PFSK-1 (cell line): Measurements from ENCODE around the gene LPXN.

Experiments
- FOXP2 ChIP-seq: optimal IDR thresholded peaks from 2 replicates; pipeline ENCODE3; 2011; ENCODE audit warnings: borderline replicate concordance, control low read depth, inconsistent platforms; ENCODE audit not compliant: insufficient read depth; ENCODE audit errors: extremely low read length, extremely low read depth
- POLR2AphosphoS5 ChIP-seq: IDR thresholded peaks from 2 replicates; pipeline ENCODE4 v1.6.1; 2012; ENCODE audit warnings: low read depth, mild to moderate bottlenecking, control low read depth, low read length, moderate library complexity
- REST ChIP-seq, 2 experiments: IDR thresholded peaks; 2 replicates each; pipeline versions ENCODE4 v1.6.1 to v1.8.0; 2011 to 2012; ENCODE audit warnings: low read depth in 2 of 2, low read length in 2 of 2, control low read depth in 1 of 2, inconsistent platforms in 1 of 2, mild to moderate bottlenecking in 1 of 2, moderate library complexity in 1 of 2; ENCODE audit not compliant: insufficient read depth in 1 of 2
- SIN3A ChIP-seq: IDR thresholded peaks from 2 replicates; pipeline ENCODE4 v1.6.1; 2012; ENCODE audit warnings: mild to moderate bottlenecking, low read length, moderate library complexity, borderline replicate concordance; ENCODE audit not compliant: insufficient read depth
- TAF1 ChIP-seq: IDR thresholded peaks from 2 replicates; pipeline ENCODE4 v1.6.1; 2012; ENCODE audit warnings: low read length, control low read depth, borderline replicate concordance; ENCODE audit not compliant: insufficient read depth

Gene LPXN

GRCh38 chr11:58562375-58562800, 13.3 kb downstream of the LPXN start:
- TF ChIP-seq POLR2AphosphoS5 (no peak), FOXP2 (no peak), REST (IDR thresholded peaks at IDR 0.05; ENCODE audit: insufficient read depth in 1 of 2, low read depth in 2 of 2, low read length in 2 of 2) (no peak), TAF1 (no peak), SIN3A (no peak)

GRCh38 chr11:58561394-58562098, 14.1 kb downstream of the LPXN start:
- TF ChIP-seq FOXP2 (no peak), TAF1 (no peak), SIN3A (no peak), POLR2AphosphoS5 (no peak), REST (IDR thresholded peaks at IDR 0.05; ENCODE audit: insufficient read depth in 1 of 2, low read depth in 2 of 2, low read length in 2 of 2) (no peak)

- TF ChIP-seq SIN3A (no peak), POLR2AphosphoS5 (no peak), TAF1 (no peak), REST (IDR thresholded peaks at IDR 0.05; ENCODE audit: insufficient read depth in 1 of 2, low read depth in 2 of 2, low read length in 2 of 2) (no peak), FOXP2 (no peak)
These were observed 14.8 kb downstream of the LPXN start for GRCh38 chr11:58560842-58561241.

GRCh38 chr11:58549644-58550043, 26.0 kb downstream of the LPXN start:
- no peak for TF ChIP-seq TAF1
- no peak for TF ChIP-seq FOXP2

- TF ChIP-seq TAF1, result no peak
- TF ChIP-seq FOXP2, result no peak
- TF ChIP-seq REST (IDR thresholded peaks at IDR 0.05; ENCODE audit: insufficient read depth in 1 of 2, low read depth in 2 of 2, low read length in 2 of 2), result no peak
- no peak for TF ChIP-seq SIN3A
- no peak for TF ChIP-seq POLR2AphosphoS5
These were observed 28.8 kb downstream of the LPXN start for GRCh38 chr11:58546841-58547240.
